HCT116 (cell line): ENCODE measurements around the gene MAP3K2.

Source experiments
- CBX3 ChIP-seq: IDR thresholded peaks from 2 replicates; pipeline ENCODE4 v1.6.1; 2012; ENCODE audit warnings: low read depth
- CEBPB ChIP-seq: IDR thresholded peaks from 2 replicates; pipeline ENCODE4 v1.6.1; 2012; ENCODE audit warnings: low read depth
- EGR1 ChIP-seq: IDR thresholded peaks from 2 replicates; pipeline ENCODE4 v1.6.1; 2012; ENCODE audit warnings: low read depth
- EZH2 ChIP-seq: fragments of 200-600 bp; sonication (generic); IDR thresholded peaks from 2 replicates; pipeline ENCODE4 v1.6.1; 2017; ENCODE audit warnings: antibody characterized with exemption, mixed run types
- FOSL1 ChIP-seq: IDR thresholded peaks from 2 replicates; pipeline ENCODE4 v1.6.1; 2012; ENCODE audit warnings: low read depth
- POLR2A ChIP-seq: IDR thresholded peaks from 2 replicates; pipeline ENCODE4 v1.7.0; 2011; ENCODE audit warnings: borderline replicate concordance; ENCODE audit not compliant: insufficient read depth, insufficient read length; ENCODE audit errors: extremely low read depth
- RAD21 ChIP-seq: IDR thresholded peaks from 2 replicates; pipeline ENCODE4 v1.6.1; 2012; ENCODE audit warnings: low read depth, mild to moderate bottlenecking
- SIN3A ChIP-seq: IDR thresholded peaks from 2 replicates; pipeline ENCODE4 v1.6.1; 2012; ENCODE audit warnings: low read depth
- SP1 ChIP-seq: IDR thresholded peaks from 2 replicates; pipeline ENCODE4 v1.6.1; 2012; ENCODE audit warnings: low read depth
- YY1 ChIP-seq: IDR thresholded peaks from 2 replicates; pipeline ENCODE4 v1.6.1; 2011; ENCODE audit warnings: low read length, low read depth, moderate library complexity, mild to moderate bottlenecking; ENCODE audit not compliant: insufficient replicate concordance; ENCODE audit errors: extremely low read depth
- TF ChIP-seq, protein P1 (sequence below), 3 experiments: fragments of 200-600 bp in 1 of 3; sonication (generic) in 1 of 3; IDR thresholded peaks in 2 of 3; conservative IDR thresholded peaks in 1 of 3; 2 replicates each; pipeline ENCODE4 v1.5.1; 2012 to 2017; ENCODE audit warnings: low read depth in 2 of 3, low read length in 2 of 3, antibody characterized with exemption in 1 of 3, borderline replicate concordance in 1 of 3, control low read depth in 1 of 3, mild to moderate bottlenecking in 1 of 3, mixed read lengths in 1 of 3, mixed run types in 1 of 3, moderate library complexity in 1 of 3; ENCODE audit not compliant: insufficient read depth in 1 of 3
- TF ChIP-seq, protein P2 (sequence below): IDR thresholded peaks from 2 replicates; pipeline ENCODE4 v1.6.1; 2012
- TF ChIP-seq, protein P3 (sequence below): IDR thresholded peaks from 2 replicates; pipeline ENCODE4 v1.6.1; 2012

DNA sequence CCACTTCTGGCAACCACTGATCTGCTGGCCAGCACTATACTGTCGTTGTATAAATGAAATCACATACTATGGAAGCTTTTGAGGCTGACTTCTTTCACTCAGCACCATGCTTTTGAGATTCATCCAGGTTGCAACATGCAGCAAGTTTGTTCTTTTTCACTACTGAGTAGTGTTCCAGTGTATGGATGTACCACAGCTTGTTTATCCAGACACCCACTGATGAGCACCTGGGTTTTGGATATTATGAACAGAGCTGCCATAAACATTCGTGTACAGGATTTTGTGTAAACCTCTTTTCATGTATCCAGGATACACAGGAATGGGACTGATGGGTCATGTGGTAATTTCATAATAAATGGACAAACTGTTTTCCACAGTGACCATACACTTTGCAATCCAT is 104.5 kb downstream of the MAP3K2 start:
- TF ChIP-seq, protein P1, sequence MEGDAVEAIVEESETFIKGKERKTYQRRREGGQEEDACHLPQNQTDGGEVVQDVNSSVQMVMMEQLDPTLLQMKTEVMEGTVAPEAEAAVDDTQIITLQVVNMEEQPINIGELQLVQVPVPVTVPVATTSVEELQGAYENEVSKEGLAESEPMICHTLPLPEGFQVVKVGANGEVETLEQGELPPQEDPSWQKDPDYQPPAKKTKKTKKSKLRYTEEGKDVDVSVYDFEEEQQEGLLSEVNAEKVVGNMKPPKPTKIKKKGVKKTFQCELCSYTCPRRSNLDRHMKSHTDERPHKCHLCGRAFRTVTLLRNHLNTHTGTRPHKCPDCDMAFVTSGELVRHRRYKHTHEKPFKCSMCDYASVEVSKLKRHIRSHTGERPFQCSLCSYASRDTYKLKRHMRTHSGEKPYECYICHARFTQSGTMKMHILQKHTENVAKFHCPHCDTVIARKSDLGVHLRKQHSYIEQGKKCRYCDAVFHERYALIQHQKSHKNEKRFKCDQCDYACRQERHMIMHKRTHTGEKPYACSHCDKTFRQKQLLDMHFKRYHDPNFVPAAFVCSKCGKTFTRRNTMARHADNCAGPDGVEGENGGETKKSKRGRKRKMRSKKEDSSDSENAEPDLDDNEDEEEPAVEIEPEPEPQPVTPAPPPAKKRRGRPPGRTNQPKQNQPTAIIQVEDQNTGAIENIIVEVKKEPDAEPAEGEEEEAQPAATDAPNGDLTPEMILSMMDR (IDR thresholded peaks at IDR 0.05 in 2 of 3, conservative IDR thresholded peaks at IDR 0.05 in 1 of 3; ENCODE audit: borderline replicate concordance in 1 of 3, insufficient read depth in 1 of 3, low read depth in 2 of 3, low read length in 2 of 3) = no peak
- TF ChIP-seq SIN3A (no peak), POLR2A (no peak), RAD21 (no peak), SP1 (no peak), YY1 (no peak), EZH2 (no peak), CBX3 (no peak), CEBPB (no peak), FOSL1 (no peak), EGR1 (no peak)
- TF ChIP-seq, protein P2, sequence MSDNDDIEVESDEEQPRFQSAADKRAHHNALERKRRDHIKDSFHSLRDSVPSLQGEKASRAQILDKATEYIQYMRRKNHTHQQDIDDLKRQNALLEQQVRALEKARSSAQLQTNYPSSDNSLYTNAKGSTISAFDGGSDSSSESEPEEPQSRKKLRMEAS = no peak
- TF ChIP-seq, protein P3, sequence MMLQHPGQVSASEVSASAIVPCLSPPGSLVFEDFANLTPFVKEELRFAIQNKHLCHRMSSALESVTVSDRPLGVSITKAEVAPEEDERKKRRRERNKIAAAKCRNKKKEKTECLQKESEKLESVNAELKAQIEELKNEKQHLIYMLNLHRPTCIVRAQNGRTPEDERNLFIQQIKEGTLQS = no peak
